Natural killer cell treated with Interleukin-12 subunit alpha and Interleukin-12 subunit beta and Interleukin-15 and Interleukin-18, amount 100 ng/mL, for 72 hours (primary cell): ENCODE measurements around the gene OR5K2. TPM values are rescaled to one million over a fixed set of nuclear protein-coding genes. Genes with fewer than 3 reads are reported as not detected.
A peak's percentile ranks its signal among the peaks of the same experiment; 100 is the strongest.

Source experiments
- ATAC-seq, 2 donors: fragments of 150-1000 bp; cut with Tn5 transposase in 1 of 2; sonication (Bioruptor Pico), chemical (Tn5 transposase) in 1 of 2; 2 replicates each; pipeline ENCODE4 v1.10.0; 2021
- DNase-seq: peaks from one replicate; pipeline ENCODE4 v3.0.0; 2022; ENCODE audit warnings: low spot score
- H3K27ac Mint-ChIP-seq, 2 donors: 1 replicate in 1 of 2; 2 replicates in 1 of 2; pipeline ENCODE4 v1.8.0; 2022; ENCODE audit warnings: mixed read lengths in 2 of 2, mild to moderate bottlenecking in 1 of 2, moderate library complexity in 1 of 2
- H3K27me3 Mint-ChIP-seq, 2 donors: 1 replicate in 1 of 2; 2 replicates in 1 of 2; pipeline ENCODE4 v1.8.0; 2022; ENCODE audit warnings: mixed read lengths in 2 of 2
- H3K36me3 Mint-ChIP-seq: one replicate; pipeline ENCODE4 v1.8.0; 2022; ENCODE audit warnings: mixed read lengths
- H3K4me1 Mint-ChIP-seq, 2 donors: 1 replicate in 1 of 2; 2 replicates in 1 of 2; pipeline ENCODE4 v1.8.0; 2022; ENCODE audit warnings: low read depth in 2 of 2, mixed read lengths in 2 of 2, mild to moderate bottlenecking in 1 of 2
- H3K4me3 Mint-ChIP-seq: one replicate; pipeline ENCODE4 v1.8.0; 2022; ENCODE audit warnings: mixed read lengths
- H3K9me3 Mint-ChIP-seq: 2 replicates; pipeline ENCODE4 v1.8.0; 2022; ENCODE audit warnings: mixed read lengths
- total RNA-seq, 2 donors: library from RNA; stranded (reverse); gene quantifications; one replicate each; pipeline ENCODE4 v1.2.3, GENCODE V29; 2022

Gene OR5K2
- total RNA-seq, 2 donors from 2014 or later: not detected

DNA sequence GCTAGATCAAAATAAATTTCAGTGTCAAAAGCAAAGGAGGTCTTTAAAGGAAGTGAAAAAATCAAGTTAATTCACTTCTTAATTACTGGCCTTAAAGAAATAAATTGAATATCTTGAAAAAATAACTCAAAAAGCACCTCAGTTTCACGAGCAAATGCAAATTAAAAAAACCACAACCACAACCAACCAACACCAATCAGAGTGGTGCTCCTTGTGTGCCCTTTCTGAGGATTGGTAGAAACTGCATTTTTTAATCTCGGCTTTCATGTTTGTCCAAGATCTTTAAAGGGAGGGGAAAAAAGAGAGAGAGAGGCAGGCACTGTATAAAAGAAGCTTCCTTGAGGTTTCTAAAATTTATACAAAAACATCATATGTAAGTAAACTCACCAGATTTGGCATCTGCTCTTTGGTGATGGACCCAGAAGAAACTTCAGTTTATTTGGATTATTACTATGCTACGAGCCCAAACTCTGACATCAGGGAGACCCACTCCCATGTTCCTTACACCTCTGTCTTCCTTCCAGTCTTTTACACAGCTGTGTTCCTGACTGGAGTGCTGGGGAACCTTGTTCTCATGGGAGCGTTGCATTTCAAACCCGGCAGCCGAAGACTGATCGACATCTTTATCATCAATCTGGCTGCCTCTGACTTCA is 34.3 kb downstream of the OR5K2 start, which contains the start of gene GPR15:
Gene GPR15, plus strand, starts transcription at position 357 of the 653 bp plus-strand sequence. Its CDS starts 56 bp downstream, at position 413.
- peaks cover 2 to 31% of the 10 kb centered on the region in 2 donors for H3K4me1 Mint-ChIP-seq
- H3K27ac Mint-ChIP-seq: peak within 1 kb of the TSS; percentile 39 to 67
- peak within 1 kb of the TSS; percentile 55 for H3K4me3 Mint-ChIP-seq
- ATAC-seq: no peak
- H3K27me3 Mint-ChIP-seq: no peaks in the 10 kb centered on the region
- H3K36me3 Mint-ChIP-seq: peaks cover 6% of the 10 kb centered on the region
- no peaks in the 10 kb centered on the region for H3K9me3 Mint-ChIP-seq
- DNase-seq: no peak

GRCh38 chr3:98532275-98532637 is 34.8 kb downstream of the OR5K2 start:
- Mint-ChIP-seq H3K4me3 (peak overlapping the region; percentile 55), H3K27me3 (no peaks in the 10 kb centered on the region), H3K36me3 (peaks cover 6% of the 10 kb centered on the region), H3K9me3 (no peaks in the 10 kb centered on the region), H3K27ac (peak overlapping the region in 1 of 2 donors; percentile 67), H3K4me1 (peaks cover 2 to 36% of the 10 kb centered on the region in 2 donors)
- DNase-seq (no peak), ATAC-seq (peak in 1 of 2 donors; percentile 50)

GRCh38 chr3:98532709-98533571 is 35.5 kb downstream of the OR5K2 start:
- peak overlapping the region; percentile 55 for H3K4me3 Mint-ChIP-seq
- H3K27ac Mint-ChIP-seq: peak overlapping the region; percentile 35 to 67
- H3K36me3 Mint-ChIP-seq: peaks cover 6% of the 10 kb centered on the region
- H3K9me3 Mint-ChIP-seq: no peaks in the 10 kb centered on the region
- DNase-seq: no peak
- ATAC-seq: no peak
- H3K27me3 Mint-ChIP-seq: no peaks in the 10 kb centered on the region
- peaks cover 2 to 37% of the 10 kb centered on the region in 2 donors for H3K4me1 Mint-ChIP-seq

DNA sequence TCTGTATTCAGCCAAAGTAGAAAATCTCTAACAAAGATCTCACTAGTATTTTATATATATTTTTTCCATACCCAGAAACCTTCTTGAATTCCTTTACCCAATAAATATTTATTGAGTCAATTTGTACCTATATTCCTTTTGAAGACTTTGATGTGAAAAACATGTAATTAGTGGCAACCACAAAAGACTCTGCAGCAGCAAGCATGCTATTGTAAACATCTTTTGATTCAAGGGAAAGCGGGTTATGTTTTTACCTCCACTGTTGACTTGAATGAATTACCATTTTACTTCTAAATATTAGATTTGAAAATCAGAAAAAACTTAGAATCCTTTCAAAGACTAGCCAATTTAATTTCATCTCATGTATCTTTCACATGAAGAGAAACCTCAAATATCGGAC is 36.7 kb downstream of the OR5K2 start:
- Mint-ChIP-seq H3K27ac (peak overlapping the region in 1 of 2 donors; percentile 67), H3K27me3 (no peaks in the 10 kb centered on the region), H3K4me3 (peak overlapping the region; percentile 55)

DNA sequence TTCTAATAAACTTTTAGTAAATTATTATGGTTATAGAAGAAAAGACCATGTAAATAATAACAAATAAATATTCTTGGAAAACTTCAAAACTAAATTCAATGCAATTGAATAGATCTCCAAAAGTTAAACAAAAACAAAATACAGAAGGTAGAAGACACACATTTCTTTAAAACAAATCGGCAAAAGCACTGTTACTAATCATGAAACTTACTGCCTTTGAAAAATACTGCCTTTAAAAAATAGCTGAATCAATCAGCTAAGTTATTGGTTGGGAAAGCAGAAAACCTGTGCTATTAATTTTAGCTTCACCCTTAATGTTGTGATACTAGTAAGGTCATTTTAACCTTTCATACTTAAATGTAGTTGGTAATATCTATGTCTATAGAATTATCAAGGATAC is 37.3 kb downstream of the OR5K2 start:
- Mint-ChIP-seq H3K4me1 (peaks cover 8 to 50% of the 10 kb centered on the region in 2 donors), H3K27me3 (no peaks in the 10 kb centered on the region), H3K27ac (no peak overlapping the region), H3K9me3 (no peaks in the 10 kb centered on the region), H3K4me3 (no peak overlapping the region), H3K36me3 (peaks cover 6% of the 10 kb centered on the region)
- DNase-seq (no peak), ATAC-seq (no peak)

More for the DNA sequence above, 36.7 kb downstream of the OR5K2 start:
- Mint-ChIP-seq H3K4me1 (peaks cover 7 to 48% of the 10 kb centered on the region in 2 donors), H3K9me3 (no peaks in the 10 kb centered on the region), H3K36me3 (peaks cover 6% of the 10 kb centered on the region)
- no peak for ATAC-seq
- no peak for DNase-seq

GRCh38 chr3:98536456-98537017 is 39.1 kb downstream of the OR5K2 start:
- DNase-seq (no peak), ATAC-seq (peak; percentile 70 to 87)
- Mint-ChIP-seq H3K36me3 (no peaks in the 10 kb centered on the region), H3K4me1 (peaks cover 10 to 52% of the 10 kb centered on the region in 2 donors), H3K27ac (peak overlapping the region; percentile 17 to 78), H3K27me3 (no peaks in the 10 kb centered on the region), H3K4me3 (peak overlapping the region; percentile 62), H3K9me3 (no peaks in the 10 kb centered on the region)

DNA sequence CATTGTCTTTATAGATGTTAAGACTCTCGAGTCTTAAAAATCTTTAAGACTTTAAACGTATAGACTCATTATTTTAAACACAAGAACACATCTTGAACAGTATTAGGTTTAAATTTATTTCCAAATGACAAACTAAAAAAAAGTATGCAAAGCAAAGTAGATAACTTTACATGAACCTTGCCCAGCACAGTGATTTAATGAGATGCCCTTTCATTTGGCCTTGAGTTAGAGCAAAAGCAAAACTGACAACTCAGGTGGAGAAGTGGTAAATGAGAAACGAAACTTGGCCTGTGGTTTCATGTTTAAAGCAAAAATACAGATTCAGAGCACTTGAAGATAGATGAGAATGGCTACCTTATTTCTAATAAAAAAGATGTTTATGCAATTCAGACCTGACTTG is 42.9 kb downstream of the OR5K2 start:
- DNase-seq (no peak), ATAC-seq (peak; percentile 63 to 78)
- H3K27me3 Mint-ChIP-seq: no peaks in the 10 kb centered on the region
- H3K36me3 Mint-ChIP-seq: no peaks in the 10 kb centered on the region
- H3K27ac Mint-ChIP-seq: peak overlapping the region in 1 of 2 donors; percentile 74
- H3K4me3 Mint-ChIP-seq: peak overlapping the region; percentile 79
- H3K9me3 Mint-ChIP-seq: no peaks in the 10 kb centered on the region
- H3K4me1 Mint-ChIP-seq: peaks cover 18 to 62% of the 10 kb centered on the region in 2 donors

DNA sequence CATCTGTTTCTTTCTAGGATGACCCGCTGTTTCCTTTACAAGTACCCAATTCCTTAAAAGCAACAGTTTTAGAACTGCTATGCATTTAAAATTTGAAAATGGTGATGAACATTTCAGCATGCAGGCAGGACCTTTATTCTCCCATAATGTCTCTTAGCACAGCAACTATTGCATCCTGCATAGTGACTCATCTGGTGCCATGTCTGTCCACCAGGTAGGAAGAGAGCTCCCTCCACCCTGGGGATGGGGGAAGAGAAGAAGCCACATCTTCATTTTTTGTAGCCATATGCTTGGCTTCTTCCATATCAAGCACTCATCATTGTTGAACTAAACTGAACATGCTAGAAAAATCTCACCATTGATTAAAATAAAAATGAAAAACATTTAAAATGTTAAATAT is 44.2 kb downstream of the OR5K2 start:
- DNase-seq: no peak
- Mint-ChIP-seq H3K27ac (peak overlapping the region in 1 of 2 donors; percentile 55), H3K9me3 (no peaks in the 10 kb centered on the region), H3K36me3 (no peaks in the 10 kb centered on the region), H3K4me1 (peaks cover 18 to 66% of the 10 kb centered on the region in 2 donors), H3K4me3 (peak overlapping the region; percentile 71), H3K27me3 (no peaks in the 10 kb centered on the region)
- ATAC-seq: peak in 1 of 2 donors; percentile 39

DNA sequence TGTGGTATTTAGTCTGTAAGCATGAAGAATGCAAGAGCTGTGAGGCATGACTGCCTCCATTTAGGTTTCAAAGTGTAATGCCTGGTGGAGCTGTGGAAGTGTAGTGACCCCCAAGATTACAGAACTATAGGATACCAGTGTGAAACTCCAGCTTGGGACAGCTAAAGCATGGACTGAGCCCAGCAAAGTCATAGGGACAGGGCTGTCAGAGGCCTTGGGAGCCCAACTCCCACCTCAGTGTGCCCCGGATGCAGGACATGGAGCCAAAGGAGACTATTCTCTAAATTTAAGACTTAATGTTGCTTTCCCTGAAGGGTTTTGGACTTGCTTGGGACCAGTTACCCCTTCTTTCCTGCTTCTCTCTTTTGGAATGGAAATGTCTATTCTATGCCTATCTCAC is 45.1 kb downstream of the OR5K2 start:
- Mint-ChIP-seq H3K36me3 (no peaks in the 10 kb centered on the region), H3K4me1 (peaks cover 18 to 59% of the 10 kb centered on the region in 2 donors), H3K27ac (peak overlapping the region; percentile 42 to 55), H3K27me3 (no peaks in the 10 kb centered on the region), H3K4me3 (peak overlapping the region; percentile 3), H3K9me3 (no peaks in the 10 kb centered on the region)
- DNase-seq (no peak), ATAC-seq (no peak)

DNA sequence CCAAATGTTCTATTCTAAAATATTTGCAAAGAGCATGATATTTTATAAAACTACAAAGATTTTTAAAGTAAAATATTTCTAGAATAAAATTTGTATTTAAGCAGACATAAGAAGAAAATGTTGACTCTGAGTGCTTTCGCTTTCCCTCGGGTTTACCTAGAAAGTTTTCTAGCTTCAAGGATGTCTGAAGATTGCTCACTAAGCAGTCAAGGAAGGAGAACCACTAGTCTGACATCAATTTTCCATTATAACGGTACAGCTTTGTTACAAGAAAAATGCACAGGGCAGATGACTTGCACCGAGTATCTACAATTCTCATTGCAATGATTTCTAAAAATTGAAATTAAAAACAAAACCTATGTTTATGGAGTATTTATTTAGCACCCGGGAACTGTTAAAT is 48.5 kb downstream of the OR5K2 start:
- no peak for DNase-seq
- Mint-ChIP-seq H3K36me3 (no peaks in the 10 kb centered on the region), H3K27me3 (no peaks in the 10 kb centered on the region), H3K9me3 (no peaks in the 10 kb centered on the region), H3K4me3 (peak overlapping the region; percentile 69), H3K27ac (peak overlapping the region; percentile 77 to 81), H3K4me1 (peaks cover 24 to 57% of the 10 kb centered on the region in 2 donors)
- peak in 1 of 2 donors; percentile 59 for ATAC-seq

Other genes with a start within 250 kb of the OR5K2 start
- gene OR5H6, start 233.4 kb upstream of the OR5K2 start, total RNA-seq: not detected
- gene OR5H2, start 215.2 kb upstream of the OR5K2 start, total RNA-seq: not detected
- not detected for gene OR5K4, start 143.8 kb upstream of the OR5K2 start, total RNA-seq
- gene OR5K3, start 107.0 kb upstream of the OR5K2 start, total RNA-seq: not detected
- not detected for gene OR5K1, start 34.5 kb upstream of the OR5K2 start, total RNA-seq
- gene CLDND1, start 25.2 kb downstream of the OR5K2 start, total RNA-seq: 100 to 1,000 TPM; 352 to 548 TPM
- gene GPR15, start 34.3 kb downstream of the OR5K2 start, total RNA-seq: 10 to 100 TPM in 1 of 2 donors, 1 to 10 TPM in 1; 1.4 to 13.2 TPM
- 10 to 100 TPM; 35.7 to 84.3 TPM for gene CPOX, start 95.9 kb downstream of the OR5K2 start, total RNA-seq